ACC112 (cell line): ENCODE measurements around the gene BPIFA3.

ENCODE experiments used
- H2AFZ ChIP-seq: fragments of 200-600 bp; sonication (generic); one replicate; pipeline ENCODE4 v1.6.0; 2017; ENCODE audit warnings: antibody characterized with exemption, low read length; ENCODE audit not compliant: unreplicated experiment
- H3K27ac ChIP-seq: fragments of 200-600 bp; sonication (generic); 2 replicates; pipeline ENCODE4 v1.5.1; 2014; ENCODE audit warnings: low read depth, mild to moderate bottlenecking, antibody characterized with exemption, low read length, moderate library complexity
- H3K27me3 ChIP-seq: fragments of 200-600 bp; sonication (generic); 2 replicates; pipeline ENCODE4 v1.6.1; 2014; ENCODE audit warnings: mild to moderate bottlenecking, antibody characterized with exemption, low read length, moderate library complexity, mixed read lengths; ENCODE audit not compliant: insufficient read depth
- H3K36me3 ChIP-seq: fragments of 200-600 bp; sonication (generic); 2 replicates; pipeline ENCODE4 v1.6.1; 2016; ENCODE audit warnings: mild to moderate bottlenecking, antibody characterized with exemption, low read length, moderate library complexity, mixed read lengths; ENCODE audit not compliant: insufficient read depth
- H3K4me1 ChIP-seq: fragments of 200-600 bp; sonication (generic); one replicate; pipeline ENCODE4 v1.6.1; 2016; ENCODE audit warnings: low read length, mixed read lengths; ENCODE audit not compliant: insufficient read depth, unreplicated experiment, control insufficient read depth
- H3K4me3 ChIP-seq: fragments of 200-600 bp; sonication (generic); 2 replicates; pipeline ENCODE4 v1.5.1; 2014; ENCODE audit warnings: mild to moderate bottlenecking, low read depth, low read length
- H3K79me2 ChIP-seq: fragments of 200-600 bp; sonication (generic); one replicate; pipeline ENCODE4 v1.6.0; 2016; ENCODE audit warnings: low read length; ENCODE audit not compliant: control insufficient read depth, unreplicated experiment, insufficient read depth

The BPIFA3 gene

DNA sequence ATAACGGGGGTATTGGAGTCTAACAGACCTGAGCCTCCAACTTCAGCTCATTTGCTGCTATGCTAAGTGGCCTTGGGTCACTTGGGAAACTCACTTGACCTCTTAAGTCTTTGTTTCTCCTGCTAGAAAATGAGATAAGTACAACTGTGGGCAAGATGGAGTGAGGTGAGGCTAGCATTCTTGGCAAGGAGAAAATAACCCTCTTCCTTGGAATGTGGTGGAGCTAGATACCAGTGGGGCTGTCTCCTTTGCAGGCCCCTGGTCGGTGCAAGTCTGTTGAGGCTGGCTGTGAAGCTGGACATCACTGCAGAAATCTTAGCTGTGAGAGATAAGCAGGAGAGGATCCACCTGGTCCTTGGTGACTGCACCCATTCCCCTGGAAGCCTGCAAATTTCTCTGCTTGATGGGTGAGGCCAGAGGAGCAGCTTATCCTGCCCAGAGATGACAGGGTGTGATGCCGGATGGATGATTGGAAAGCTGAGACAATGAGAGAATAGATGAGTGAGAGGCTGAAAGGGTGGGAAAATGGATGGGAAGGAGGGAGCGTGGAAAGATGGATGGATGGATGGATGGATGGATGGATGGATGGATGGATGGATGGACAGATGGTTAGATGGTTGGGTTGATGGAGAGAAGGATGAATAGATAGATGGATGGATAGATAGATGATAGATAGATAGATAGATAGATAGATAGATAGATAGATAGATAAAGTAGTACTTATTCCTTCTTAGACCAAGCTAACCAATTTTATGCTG lies 23.0 kb downstream of the BPIFA3 start:
- Histone ChIP-seq H3K27me3 (peaks cover 78% of the 10 kb centered on the region), H3K4me1 (no peaks in the 10 kb centered on the region), H3K79me2 (no peaks in the 10 kb centered on the region), H3K4me3 (no peak overlapping the region), H3K27ac (no peak overlapping the region), H3K36me3 (no peaks in the 10 kb centered on the region), H2AFZ (no peak overlapping the region)

DNA sequence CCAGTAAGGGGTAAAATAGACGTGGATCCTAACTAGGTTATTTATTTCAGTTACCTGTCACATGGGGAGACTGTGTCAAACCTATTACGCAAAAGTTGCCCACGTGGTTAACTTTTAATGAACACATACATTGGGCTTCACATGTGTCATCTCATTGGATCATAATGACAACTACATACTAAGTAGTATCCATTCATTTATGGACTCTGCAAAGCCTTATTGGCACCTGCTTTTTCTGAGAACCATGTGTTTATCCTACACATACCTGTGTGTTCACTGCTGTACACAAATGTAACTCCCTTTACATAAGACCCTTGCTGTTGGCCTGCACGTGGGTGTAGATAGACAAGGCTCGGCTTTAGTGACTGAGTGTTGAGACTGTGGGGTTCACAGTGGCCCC lies 23.8 kb downstream of the BPIFA3 start:
- H3K27ac ChIP-seq, result no peak overlapping the region
- no peaks in the 10 kb centered on the region for H3K79me2 ChIP-seq
- no peak overlapping the region for H3K4me3 ChIP-seq
- no peaks in the 10 kb centered on the region for H3K4me1 ChIP-seq
- H3K27me3 ChIP-seq, result peaks cover 70% of the 10 kb centered on the region
- no peak overlapping the region for H2AFZ ChIP-seq
- no peaks in the 10 kb centered on the region for H3K36me3 ChIP-seq

DNA sequence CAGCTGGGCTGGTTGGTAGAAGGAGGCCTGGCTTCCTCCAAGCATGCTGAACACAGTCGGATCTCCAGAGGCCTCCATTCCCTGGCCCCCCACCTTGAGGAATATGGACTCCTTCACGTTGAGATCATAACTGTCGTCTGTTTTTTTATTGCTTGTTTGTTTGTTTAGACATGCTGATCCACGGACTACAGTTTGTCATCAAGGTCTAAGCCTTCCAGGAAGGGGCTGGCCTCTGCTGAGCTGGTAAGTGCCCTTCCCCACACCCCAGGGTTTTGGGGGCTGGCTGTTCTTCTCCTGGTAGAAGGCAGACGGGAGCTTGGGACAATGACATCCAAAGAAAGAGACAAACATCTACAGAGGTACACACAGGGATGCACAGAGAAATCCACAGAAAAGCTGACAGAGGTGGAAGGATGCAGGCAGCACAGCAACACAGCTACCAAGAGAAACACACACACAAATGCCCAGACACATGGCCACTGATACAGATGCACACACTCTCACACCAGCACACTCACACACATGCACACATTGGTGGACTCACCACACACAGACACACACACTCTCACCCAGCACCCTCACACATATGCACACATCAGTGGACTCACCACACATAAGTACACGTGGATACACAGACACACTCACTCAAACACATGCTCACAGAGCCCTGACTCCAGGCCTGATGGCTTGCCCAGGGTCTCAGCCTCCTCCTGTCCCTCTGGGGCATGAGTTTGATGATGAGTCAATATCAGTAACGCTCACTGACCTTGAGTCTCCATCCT lies 25.4 kb downstream of the BPIFA3 start:
- H2AFZ ChIP-seq, result no peak overlapping the region
- H3K27me3 ChIP-seq, result peaks cover 66% of the 10 kb centered on the region
- no peaks in the 10 kb centered on the region for H3K4me1 ChIP-seq
- H3K27ac ChIP-seq, result no peak overlapping the region
- H3K79me2 ChIP-seq, result no peaks in the 10 kb centered on the region
- no peaks in the 10 kb centered on the region for H3K36me3 ChIP-seq
- no peak overlapping the region for H3K4me3 ChIP-seq

DNA sequence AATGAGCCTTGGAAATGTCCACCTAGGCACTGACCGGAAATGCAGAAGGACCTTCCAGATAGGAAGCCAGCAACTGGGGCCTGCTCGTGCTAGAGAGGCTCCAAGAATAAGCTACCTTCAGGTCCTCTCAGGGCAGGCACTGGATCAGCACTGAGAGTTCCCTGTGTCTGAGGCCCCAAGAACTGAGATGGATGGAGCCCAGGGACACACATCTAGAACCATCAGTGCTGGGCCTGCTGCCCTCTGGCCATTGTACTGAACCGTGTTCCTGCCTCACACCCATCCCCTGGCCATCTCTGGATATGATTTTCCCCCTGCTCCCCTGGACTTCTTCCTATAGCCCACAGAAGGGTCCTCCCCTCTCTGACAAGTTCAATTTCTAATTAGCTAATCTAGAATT lies 28.9 kb downstream of the BPIFA3 start:
- peaks cover 51% of the 10 kb centered on the region for H3K27me3 ChIP-seq
- no peak overlapping the region for H3K4me3 ChIP-seq
- H3K36me3 ChIP-seq, result no peaks in the 10 kb centered on the region
- no peaks in the 10 kb centered on the region for H3K4me1 ChIP-seq
- H3K79me2 ChIP-seq, result no peaks in the 10 kb centered on the region
- H3K27ac ChIP-seq, result no peak overlapping the region
- H2AFZ ChIP-seq, result no peak overlapping the region

DNA sequence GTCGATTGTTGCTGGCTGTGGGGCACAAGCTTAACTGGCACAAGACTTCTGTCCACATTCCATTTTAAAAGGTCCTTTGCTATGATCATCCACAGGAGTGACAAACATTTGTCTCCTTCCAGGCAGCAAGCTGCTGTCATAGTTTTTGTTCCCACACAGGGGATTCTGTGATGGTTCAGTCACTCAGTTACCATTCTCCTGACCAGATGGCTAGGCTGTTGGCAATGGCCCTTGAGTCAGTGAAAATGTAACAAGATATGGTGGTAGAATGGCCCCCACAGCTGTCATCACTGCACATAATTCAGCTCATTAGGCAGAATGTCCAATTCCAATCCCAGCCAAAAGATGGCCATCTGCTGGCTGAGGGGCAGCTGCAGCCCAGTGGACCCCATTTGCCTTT lies 32.3 kb downstream of the BPIFA3 start:
- H3K79me2 ChIP-seq, result no peaks in the 10 kb centered on the region
- H3K4me3 ChIP-seq, result no peak overlapping the region
- H2AFZ ChIP-seq, result no peak overlapping the region
- no peaks in the 10 kb centered on the region for H3K4me1 ChIP-seq
- no peaks in the 10 kb centered on the region for H3K36me3 ChIP-seq
- H3K27ac ChIP-seq, result no peak overlapping the region
- H3K27me3 ChIP-seq, result peaks cover 30% of the 10 kb centered on the region

DNA sequence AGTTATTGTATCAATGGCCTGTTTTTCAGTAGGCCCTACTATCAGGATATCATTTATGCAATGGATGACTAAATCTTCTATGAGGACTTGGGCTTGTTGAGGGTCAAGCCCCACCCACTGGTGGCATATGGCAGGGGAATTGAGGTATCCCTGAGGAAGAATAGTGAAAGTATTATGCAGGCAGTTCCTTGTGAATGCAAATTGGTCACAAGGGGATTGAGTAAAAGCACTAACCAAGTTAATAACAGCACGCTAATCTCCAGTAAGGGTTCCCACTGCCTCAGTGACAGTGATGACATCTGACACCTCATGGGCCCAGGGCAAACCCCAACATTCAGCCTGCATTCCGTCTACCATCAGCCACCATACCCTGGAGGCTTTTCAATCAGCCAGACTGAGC lies 33.5 kb downstream of the BPIFA3 start:
- Histone ChIP-seq H2AFZ (no peak overlapping the region), H3K4me3 (no peak overlapping the region), H3K4me1 (no peaks in the 10 kb centered on the region), H3K36me3 (no peaks in the 10 kb centered on the region), H3K27ac (no peak overlapping the region), H3K27me3 (peaks cover 35% of the 10 kb centered on the region; the same call in 1 of the 2 replicates), H3K79me2 (no peaks in the 10 kb centered on the region)

DNA sequence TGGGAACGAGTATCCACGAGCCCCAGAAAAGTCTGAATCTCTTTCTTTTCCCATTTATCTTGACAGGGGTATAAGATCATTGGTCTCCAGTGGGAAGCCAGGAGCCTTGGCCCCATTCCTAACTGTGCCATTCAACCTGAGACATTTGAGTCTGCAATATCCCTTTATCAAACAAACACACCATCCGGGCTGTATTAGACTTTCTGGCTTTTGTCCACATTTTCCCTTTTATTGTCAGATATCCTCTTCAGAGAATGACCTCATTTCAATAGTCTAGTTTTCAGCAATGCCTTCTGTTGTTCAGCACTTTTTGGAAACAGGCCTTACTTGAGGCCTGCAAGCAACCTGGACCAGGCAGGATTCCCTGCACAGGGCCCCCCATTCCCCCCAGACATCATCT lies 34.3 kb downstream of the BPIFA3 start:
- no peak overlapping the region for H3K4me3 ChIP-seq
- no peaks in the 10 kb centered on the region for H3K79me2 ChIP-seq
- no peaks in the 10 kb centered on the region for H3K36me3 ChIP-seq
- H3K27ac ChIP-seq, result no peak overlapping the region
- no peak overlapping the region for H2AFZ ChIP-seq
- H3K4me1 ChIP-seq, result no peaks in the 10 kb centered on the region
- H3K27me3 ChIP-seq, result peaks cover 40% of the 10 kb centered on the region; the same call in 1 of the 2 replicates

DNA sequence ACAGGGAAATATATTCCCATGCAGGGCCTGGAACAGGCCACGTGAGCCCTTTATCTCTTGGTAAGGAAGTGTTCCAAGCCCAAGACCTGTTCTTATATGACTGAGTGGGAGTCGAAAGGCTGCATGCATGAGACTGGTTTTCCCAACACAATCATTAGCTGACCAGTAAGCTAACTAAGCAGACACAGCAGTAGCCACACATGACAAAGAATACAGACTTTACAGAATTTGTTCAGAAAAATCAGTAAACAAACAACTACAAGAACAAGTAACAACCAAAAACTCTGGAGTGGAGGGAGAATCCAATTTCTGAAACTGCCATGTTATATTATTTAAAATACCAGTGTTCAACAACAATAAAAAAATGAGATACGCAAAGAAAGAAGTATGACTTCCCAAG lies 35.3 kb downstream of the BPIFA3 start:
- Histone ChIP-seq H3K27ac (no peak overlapping the region), H3K4me3 (no peak overlapping the region), H3K4me1 (no peaks in the 10 kb centered on the region), H3K36me3 (no peaks in the 10 kb centered on the region), H3K27me3 (peaks cover 32% of the 10 kb centered on the region; the same call in 1 of the 2 replicates), H2AFZ (no peak overlapping the region), H3K79me2 (no peaks in the 10 kb centered on the region)

DNA sequence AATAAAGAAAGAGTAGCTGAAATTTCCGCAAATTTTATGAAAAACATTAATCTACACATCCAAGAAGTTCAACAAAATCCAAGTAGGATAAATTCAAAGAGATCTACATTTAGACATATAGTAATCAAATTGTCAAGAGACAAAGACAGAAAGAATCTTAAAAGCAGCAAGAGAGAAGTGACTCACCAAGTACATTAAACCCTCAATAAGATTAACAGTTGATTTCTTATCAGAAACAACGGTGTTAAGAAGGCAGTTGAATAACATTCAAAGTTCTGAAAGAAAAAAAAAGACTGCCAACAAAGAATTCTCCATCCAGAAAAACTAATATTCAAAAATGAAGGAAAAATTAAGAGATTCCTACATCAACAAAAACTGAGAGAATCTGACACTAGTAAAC lies 37.9 kb downstream of the BPIFA3 start:
- peaks cover 20% of the 10 kb centered on the region; the same call in 1 of the 2 replicates for H3K27me3 ChIP-seq
- H2AFZ ChIP-seq, result no peak overlapping the region

DNA sequence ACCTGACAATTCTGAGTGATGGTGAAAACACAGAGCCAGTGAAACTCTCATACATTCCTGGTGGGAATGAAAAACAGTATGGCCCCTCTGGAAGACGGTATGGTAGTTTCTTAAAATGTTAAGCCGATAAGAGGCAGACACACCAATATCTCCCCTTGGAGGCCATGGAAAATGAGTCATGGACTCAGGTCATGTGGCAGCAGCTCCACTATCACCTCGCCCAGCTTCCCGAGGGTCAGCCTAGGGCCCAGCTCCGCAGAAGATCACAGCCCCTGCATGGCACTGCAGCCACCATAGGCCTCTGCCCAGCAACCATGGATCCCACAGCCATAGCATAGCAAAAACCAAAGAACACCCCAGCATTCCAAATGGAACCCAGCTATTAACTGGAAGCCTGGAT lies 40.1 kb downstream of the BPIFA3 start:
- Histone ChIP-seq H2AFZ (no peak overlapping the region), H3K27ac (no peak overlapping the region), H3K27me3 (peaks cover 20% of the 10 kb centered on the region; the same call in 1 of the 2 replicates), H3K4me1 (peaks cover 6% of the 10 kb centered on the region), H3K79me2 (no peaks in the 10 kb centered on the region), H3K36me3 (no peaks in the 10 kb centered on the region), H3K4me3 (no peak overlapping the region)

More for the DNA sequence above, 37.9 kb downstream of the BPIFA3 start:
- no peaks in the 10 kb centered on the region for H3K79me2 ChIP-seq
- no peaks in the 10 kb centered on the region for H3K36me3 ChIP-seq
- H3K27ac ChIP-seq, result no peak overlapping the region
- no peaks in the 10 kb centered on the region for H3K4me1 ChIP-seq
- H3K4me3 ChIP-seq, result no peak overlapping the region

DNA sequence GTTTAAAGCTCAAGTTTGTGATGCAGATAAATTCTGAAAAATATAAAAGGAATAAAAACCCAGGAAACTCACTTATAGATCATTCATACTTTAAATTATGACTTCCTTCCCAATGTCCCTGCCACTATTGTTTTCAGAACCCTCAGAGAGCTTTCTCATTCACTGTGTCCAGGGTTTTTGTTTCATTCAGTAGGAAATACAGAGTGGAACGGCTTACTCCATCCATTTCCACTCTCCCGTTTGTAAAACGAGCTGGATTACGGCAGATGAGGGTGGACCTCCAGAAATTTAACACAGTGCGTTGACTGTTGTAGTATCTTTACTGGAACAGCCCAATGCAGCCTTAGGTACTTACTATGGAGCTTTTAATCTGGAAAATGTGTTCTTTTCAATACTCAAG lies 42.2 kb downstream of the BPIFA3 start:
- Histone ChIP-seq H3K79me2 (no peaks in the 10 kb centered on the region), H3K4me3 (no peak overlapping the region), H3K4me1 (peaks cover 10% of the 10 kb centered on the region), H3K27me3 (peaks cover 16% of the 10 kb centered on the region; the same call in 1 of the 2 replicates), H3K27ac (no peak overlapping the region), H3K36me3 (no peaks in the 10 kb centered on the region), H2AFZ (no peak overlapping the region)
